ENCODE measurements around the gene AGBL4. TPM values are rescaled to one million over a fixed set of nuclear protein-coding genes. Genes with fewer than 3 reads are reported as not detected.

Gene AGBL4
- total RNA-seq, 4 donors from 2014 or later, result not detected

DNA sequence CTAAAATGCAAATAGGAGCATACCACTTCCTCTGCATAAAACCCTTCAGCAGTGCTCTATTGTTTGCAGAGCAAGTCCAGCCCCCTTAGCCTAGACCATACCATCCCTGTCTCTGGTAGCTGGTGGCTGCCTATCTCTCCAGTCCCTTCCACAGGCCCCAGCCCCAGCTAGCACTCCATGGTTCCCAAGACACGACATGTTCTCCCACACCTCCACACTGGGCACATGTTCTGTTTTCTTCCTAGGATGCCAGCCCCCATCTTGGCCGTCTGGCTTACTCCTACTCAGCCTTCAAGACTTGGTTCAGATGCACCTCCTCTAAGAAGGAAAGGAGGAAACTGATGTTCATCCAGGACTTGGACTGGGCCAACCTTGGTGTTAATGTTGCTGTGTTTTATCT is 1355.4 kb downstream of the AGBL4 start:
- Histone ChIP-seq H3K27me3 (no peaks in the 10 kb centered on the region), H3K36me3 (no peaks in the 10 kb centered on the region), H3K9me3 (no peaks in the 10 kb centered on the region), H3K4me1 (no peaks in the 10 kb centered on the region), H3K27ac (no peak overlapping the region), H3K4me3 (no peak overlapping the region)
- TF ChIP-seq POLR2A (IDR thresholded peaks at IDR 0.05), result no peak
- TF ChIP-seq, protein P1, sequence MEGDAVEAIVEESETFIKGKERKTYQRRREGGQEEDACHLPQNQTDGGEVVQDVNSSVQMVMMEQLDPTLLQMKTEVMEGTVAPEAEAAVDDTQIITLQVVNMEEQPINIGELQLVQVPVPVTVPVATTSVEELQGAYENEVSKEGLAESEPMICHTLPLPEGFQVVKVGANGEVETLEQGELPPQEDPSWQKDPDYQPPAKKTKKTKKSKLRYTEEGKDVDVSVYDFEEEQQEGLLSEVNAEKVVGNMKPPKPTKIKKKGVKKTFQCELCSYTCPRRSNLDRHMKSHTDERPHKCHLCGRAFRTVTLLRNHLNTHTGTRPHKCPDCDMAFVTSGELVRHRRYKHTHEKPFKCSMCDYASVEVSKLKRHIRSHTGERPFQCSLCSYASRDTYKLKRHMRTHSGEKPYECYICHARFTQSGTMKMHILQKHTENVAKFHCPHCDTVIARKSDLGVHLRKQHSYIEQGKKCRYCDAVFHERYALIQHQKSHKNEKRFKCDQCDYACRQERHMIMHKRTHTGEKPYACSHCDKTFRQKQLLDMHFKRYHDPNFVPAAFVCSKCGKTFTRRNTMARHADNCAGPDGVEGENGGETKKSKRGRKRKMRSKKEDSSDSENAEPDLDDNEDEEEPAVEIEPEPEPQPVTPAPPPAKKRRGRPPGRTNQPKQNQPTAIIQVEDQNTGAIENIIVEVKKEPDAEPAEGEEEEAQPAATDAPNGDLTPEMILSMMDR (IDR thresholded peaks at IDR 0.05), result no peak
- no peak for DNase-seq
- 71 to 87% methylated on average over 1 to 2 of the region's 2 CpGs for WGBS, 2 donors
- intact Hi-C loops (cut with DNase I), result no loop called here

DNA sequence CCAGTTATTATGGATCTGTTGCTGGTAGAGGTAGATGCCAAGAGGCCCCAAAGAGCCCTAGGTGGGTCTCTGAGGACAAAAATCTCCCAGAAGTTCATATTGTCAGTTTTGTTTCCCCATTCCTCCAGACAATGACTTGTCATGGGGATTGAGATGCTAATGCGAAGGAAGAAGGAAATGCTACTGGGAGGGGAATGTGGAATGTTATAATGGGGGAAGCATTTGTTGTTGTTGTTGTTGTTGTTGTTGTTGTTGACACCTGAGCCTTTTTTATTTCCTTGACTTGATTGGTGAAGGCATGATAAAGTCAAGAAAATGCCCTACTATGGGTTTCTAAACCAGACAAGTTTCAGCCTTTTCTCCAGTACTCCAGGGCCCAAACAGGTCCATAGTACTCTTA is 1356.0 kb downstream of the AGBL4 start:
- no peaks in the 10 kb centered on the region for H3K36me3 ChIP-seq
- WGBS, 2 donors, result 78 to 90% methylated on average over 1 of the region's 1 CpG
- no peaks in the 10 kb centered on the region for H3K27me3 ChIP-seq
- no peak for DNase-seq
- no peaks in the 10 kb centered on the region for H3K4me1 ChIP-seq
- intact Hi-C loops (cut with DNase I), result no loop called here
- no peak overlapping the region for H3K4me3 ChIP-seq
- no peak overlapping the region for H3K27ac ChIP-seq
- H3K9me3 ChIP-seq, result no peaks in the 10 kb centered on the region
- TF ChIP-seq POLR2A (IDR thresholded peaks at IDR 0.05), result no peak
- TF ChIP-seq, protein P1 (IDR thresholded peaks at IDR 0.05), result no peak

DNA sequence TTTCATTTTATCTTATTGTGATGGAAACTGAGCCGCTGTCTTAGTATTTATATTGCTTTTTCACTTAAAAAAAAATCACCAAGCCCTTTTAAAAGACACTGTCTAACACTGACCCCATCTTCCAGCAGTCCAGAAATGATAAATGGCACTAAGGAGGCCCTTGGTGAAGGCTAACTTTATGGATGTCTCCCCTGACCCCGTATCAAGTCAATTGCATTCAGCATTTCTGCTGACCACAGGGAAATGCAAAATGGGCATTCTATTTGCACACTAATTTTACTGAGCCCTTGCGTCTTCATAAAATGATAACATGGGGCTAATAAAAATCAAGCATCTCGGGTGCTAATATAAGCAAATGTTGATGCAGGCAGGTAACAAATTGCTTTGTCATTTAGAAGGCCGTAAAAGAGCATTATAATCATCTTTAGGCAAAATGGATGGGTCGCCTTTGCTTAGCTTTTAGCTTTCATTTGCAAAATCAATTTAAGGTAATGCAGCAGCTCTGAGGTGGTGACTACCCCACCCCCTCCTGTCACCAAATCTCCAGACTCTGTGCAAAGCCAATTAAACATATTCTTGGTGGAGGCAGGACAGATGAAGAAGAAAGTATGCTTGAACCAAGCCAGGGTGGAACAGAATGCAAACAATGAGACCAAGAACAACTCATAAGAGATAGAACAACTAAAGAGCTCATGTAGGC is 1357.9 kb downstream of the AGBL4 start:
- Histone ChIP-seq H3K9me3 (no peaks in the 10 kb centered on the region), H3K4me3 (no peak overlapping the region), H3K4me1 (no peaks in the 10 kb centered on the region), H3K27ac (no peak overlapping the region), H3K27me3 (no peaks in the 10 kb centered on the region), H3K36me3 (no peaks in the 10 kb centered on the region)
- WGBS, 2 donors, result 84% methylated on average over 6 of the region's 6 CpGs
- intact Hi-C loops (cut with DNase I), result no loop called here
- DNase-seq, result no peak
- no peak for TF ChIP-seq POLR2A (IDR thresholded peaks at IDR 0.05)
- TF ChIP-seq, protein P1 (IDR thresholded peaks at IDR 0.05), result no peak

DNA sequence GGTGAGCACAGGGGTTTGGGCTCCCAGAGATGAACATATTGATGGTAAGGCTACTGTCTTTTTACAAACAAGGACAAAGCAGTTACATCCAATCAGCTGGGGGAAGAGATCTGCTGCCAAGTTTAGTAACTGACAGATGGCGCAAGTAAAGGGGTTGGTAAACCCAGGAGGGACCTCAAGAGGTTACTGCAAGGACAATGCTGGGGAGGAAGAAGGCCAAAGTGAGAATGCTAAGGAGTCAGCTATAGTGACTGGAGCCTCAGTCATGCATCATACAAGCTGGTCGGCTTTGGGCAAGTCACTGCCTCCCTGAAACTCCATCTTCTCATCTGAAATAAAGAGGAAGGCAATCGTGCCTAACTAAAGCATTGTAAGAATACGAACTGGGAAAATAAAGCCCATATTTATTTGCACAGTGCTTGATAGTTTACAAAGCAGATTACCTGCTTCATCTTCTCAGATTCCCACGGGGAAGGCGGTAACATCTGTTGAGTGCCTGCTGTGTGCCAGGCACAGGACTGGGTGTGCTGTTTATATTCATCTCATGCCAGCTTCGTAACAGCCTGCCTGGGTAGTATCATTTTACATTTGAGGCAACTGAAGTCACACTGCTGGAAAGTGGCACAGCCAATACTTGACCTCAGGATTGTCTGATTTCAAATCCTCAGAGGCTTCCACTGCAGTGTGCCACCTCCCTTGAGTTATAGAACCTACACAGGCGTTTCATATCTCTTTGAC is 1361.9 kb downstream of the AGBL4 start:
- no peak overlapping the region for H3K4me3 ChIP-seq
- intact Hi-C loops (cut with DNase I), result no loop called here
- 43 to 48% methylated on average over 7 to 8 of the region's 8 CpGs for WGBS, 2 donors
- H3K27ac ChIP-seq, result no peak overlapping the region
- no peaks in the 10 kb centered on the region for H3K9me3 ChIP-seq
- H3K4me1 ChIP-seq, result no peaks in the 10 kb centered on the region
- TF ChIP-seq, protein P1 (IDR thresholded peaks at IDR 0.05), result no peak
- TF ChIP-seq POLR2A (IDR thresholded peaks at IDR 0.05), result no peak
- H3K36me3 ChIP-seq, result no peaks in the 10 kb centered on the region
- DNase-seq, result no peak
- no peaks in the 10 kb centered on the region for H3K27me3 ChIP-seq

DNA sequence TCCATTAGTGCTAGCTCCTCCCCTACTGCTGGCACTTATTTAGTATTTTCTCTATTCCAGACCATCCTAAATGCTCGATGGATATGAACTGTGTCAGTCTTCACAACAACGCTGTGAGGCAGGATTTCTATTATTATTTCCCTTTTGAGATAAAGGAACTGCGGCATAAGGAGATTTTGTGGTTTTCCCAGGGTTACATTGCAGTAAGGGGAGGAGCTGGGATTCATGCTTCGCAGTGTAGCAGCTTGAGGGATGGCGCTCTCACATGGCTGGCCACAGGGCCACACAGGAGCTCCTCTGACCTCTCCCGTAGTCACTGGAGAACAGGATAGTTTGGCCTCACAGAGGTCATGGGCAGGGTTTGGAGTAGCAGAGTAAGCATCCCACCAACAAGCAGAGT is 1364.0 kb downstream of the AGBL4 start:
- H3K27ac ChIP-seq, result no peak overlapping the region
- H3K27me3 ChIP-seq, result no peaks in the 10 kb centered on the region
- H3K9me3 ChIP-seq, result no peaks in the 10 kb centered on the region
- intact Hi-C loops (cut with DNase I), result no loop called here
- no peaks in the 10 kb centered on the region for H3K36me3 ChIP-seq
- H3K4me3 ChIP-seq, result no peak overlapping the region
- H3K4me1 ChIP-seq, result no peaks in the 10 kb centered on the region
- DNase-seq, result no peak
- 57 to 67% methylated on average over 5 of the region's 6 CpGs for WGBS, 2 donors
- TF ChIP-seq, protein P1 (IDR thresholded peaks at IDR 0.05), result no peak
- no peak for TF ChIP-seq POLR2A (IDR thresholded peaks at IDR 0.05)
